Activated T-cell treated with anti-CD3 and anti-CD28 coated beads, Interleukin-2, amount 50 U/mL, for 48 hours (primary cell): Measurements from ENCODE around the gene EVC.
"Not testable (repeated sequence)": the region's sequence is repeated elsewhere in the genome, so short reads cannot be mapped to it uniquely, and the experiment has no call there.

Source experiments
- DNase-seq, 2 experiments: peaks; one replicate each; pipeline ENCODE4 v3.0.0-alpha.2; 2020

The EVC gene

GRCh38 chr4:5708449-5709206, 2.4 kb upstream of the EVC start, which contains the start of gene EVC2:
TSS of gene EVC2 (minus strand) at chr4:5708559. CDS start at chr4:5708513, 46 bp downstream.
- DNase-seq: peak; percentile 29 to 41

- DNase-seq: no peak
Observed at GRCh38 chr4:5709207-5709575, 1.8 kb upstream of the EVC start.

DNA sequence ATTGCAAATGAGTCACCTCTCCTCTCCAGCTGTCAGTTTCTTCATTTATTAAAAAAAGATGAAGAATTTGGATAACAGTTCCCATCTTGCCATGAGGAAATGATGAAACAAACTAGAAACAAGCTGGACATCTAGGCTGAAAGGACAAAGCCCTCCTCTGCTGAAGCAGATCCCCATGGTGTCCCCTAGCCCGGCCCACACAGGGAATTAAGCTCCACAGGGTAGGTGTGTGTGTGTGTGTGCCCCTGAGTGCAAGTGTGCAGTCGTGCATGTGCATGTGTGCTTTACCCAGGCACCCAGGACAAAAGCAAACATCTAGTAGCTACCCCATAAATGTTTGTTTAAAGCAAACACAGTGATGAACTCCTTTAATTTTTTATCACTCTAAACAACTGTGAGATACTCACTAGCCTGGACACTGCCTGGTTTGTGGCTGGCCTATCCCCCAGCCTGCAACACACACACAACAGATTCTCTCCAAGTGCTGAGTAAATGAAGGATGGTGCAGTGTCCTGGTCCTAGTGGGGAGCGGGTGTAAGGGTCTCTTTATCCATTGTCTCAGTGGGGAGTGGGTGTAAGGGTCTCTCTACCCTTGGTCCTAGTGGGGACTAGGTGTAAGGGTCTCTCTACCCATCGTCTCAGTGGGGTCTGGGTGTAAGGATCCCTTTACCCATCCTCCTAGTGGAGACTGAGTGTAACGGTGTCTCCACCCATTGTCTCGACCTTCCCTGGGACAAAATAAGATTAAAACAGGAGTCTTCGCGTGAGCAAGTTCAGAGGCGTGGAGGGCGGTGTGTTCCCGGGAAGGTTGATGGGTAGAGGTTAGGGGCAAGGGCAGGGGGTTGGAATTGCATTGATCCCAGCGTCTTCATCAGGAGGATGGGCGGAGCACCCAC, 688 bp upstream of the EVC start:
- DNase-seq: no peak

- peak in 1 of 2 experiments; percentile 20 for DNase-seq
Observed at GRCh38 chr4:5711479-5712184, 631 bp downstream of the EVC start.

DNA sequence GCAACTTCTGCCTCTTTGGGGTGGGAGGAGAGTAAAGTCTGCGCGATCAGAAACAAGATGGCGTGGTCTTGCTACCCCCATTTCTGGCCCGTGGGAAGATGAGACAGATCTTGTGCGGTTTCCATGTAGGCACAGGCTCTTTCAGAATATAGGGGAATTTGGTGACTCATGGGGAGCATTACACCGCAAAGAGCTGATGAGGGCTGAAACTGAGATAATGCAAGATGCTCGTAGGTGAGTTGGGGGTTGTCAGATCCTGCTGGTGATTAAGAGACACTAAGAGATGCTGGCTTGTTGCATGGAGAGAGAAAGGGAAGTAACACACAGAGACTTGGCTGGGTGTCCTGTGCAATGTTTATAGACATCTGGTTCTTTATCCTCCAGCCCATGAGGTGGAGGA, 1.5 kb downstream of the EVC start:
- DNase-seq: no peak

GRCh38 chr4:5712931-5713330, 1.9 kb downstream of the EVC start:
- no peak for DNase-seq

- DNase-seq: no peak
Observed at GRCh38 chr4:5713861-5714260, 2.9 kb downstream of the EVC start.

DNA sequence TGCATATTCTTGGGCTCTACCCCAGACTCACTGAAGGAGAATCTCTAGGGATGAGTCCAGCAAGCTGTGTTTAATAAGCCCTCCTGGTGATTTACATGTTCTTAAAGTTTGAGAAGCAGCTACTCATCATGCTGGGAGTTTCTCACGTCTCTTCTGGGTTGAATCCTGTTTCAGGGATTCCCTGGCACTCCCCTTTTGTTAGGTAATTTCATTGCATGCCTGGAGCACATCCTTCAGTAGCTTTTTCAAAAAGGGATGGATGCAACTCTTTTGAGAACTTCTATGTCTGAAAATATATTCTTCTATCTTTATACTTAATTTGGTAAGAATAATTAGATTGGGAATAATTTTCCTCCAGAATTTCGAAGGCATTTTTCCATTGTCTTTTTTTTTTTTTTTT, 4.4 kb downstream of the EVC start:
- DNase-seq: no peak

DNA sequence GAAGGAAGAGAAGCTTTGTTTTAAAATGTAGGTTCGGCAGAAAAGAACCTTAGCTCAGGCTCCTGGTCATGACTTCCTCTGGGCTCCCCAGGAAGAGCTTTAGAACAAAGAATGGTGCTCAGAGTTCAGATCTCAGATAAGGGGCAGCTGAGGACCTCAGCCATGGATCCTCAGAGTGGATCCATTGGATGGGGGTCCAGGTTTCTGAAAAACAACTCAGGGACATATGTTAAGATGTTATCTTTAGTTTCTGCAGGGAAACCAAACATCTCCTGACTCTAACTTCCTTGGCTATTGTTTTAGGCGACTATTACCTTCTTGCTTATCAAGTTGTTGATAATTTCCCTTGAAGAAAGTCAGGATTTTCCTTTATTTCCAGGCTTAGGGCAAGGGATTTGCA, 5.4 kb downstream of the EVC start:
- no peak for DNase-seq

- no peak for DNase-seq
Observed at GRCh38 chr4:5717449-5718158, 6.6 kb downstream of the EVC start.

DNA sequence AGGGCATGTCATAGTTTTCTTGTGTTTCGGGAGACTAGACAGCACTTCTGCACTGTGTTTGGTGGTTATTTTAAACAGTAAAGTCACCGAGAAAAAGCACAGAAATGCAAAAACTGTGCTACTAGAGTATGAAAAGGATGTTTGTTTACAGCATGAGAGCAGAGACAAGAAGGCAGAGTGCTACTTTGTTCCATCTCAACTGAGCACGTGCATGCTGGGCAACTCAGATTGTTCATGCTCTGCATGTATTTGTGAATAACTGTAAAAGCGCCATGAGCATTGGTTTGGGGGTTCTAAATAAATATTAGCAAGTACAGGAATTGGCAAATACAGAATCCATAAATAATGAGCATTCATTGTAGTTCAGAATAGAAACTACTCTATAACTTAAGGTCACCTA, 7.4 kb downstream of the EVC start:
- no peak for DNase-seq

- no peak for DNase-seq
Observed at GRCh38 chr4:5719350-5720055, 8.5 kb downstream of the EVC start.

DNA sequence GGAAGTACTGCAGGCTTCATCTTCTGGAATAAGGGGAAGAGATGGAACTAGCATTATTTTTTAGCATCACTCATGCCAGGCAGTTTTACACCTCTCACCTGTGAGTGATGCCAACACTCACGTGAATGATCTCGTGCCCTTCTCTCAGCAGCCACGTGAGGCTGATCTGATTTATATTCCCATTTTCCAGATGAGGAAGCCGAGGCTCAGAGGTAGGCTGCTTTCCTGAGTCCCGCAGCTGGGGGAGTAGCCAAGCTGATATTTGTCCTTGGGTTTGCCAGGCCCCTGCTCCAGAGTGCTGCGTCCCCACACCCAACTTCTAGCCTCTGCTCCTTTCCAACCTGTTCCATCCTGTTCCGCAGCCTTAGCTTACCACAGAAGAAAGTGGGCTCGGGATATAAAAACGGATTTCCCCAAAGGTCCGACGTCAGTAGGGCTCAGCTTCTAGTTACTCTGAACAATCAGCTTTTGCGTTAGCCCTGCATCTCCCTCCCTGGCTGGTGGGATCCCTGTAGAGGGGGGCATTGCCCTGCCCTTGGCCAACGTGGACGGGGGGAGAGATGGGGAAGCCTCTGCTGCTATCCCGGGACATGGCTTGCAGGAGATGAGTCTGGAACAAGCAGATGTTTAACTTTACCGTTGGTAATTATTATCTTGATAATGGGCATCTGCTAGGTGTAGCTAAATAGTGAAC, 9.3 kb downstream of the EVC start:
- no peak for DNase-seq

DNA sequence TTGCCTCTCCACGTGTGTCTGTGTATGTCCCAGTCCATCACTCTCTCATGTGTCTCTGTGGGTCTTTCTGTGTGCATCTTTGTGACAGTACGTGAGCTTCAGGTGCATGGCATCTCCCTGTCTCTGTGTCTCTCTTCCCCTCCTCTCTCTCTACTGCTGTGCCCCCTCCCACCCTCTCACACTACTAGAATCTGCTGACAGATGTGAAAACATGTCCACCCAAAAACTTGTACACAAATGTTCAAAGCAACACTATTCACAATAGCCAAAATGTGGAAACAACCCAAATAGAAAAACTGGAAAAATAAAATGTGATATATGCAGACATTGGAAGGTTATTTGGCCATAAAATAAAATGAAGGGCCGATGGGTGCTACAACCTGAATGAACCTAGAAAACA, 10.0 kb downstream of the EVC start:
- DNase-seq: no peak

- DNase-seq: no peak
Observed at GRCh38 chr4:5721923-5722322, 10.9 kb downstream of the EVC start.

- DNase-seq: no peak
Observed at GRCh38 chr4:5722328-5722727, 11.3 kb downstream of the EVC start.

DNA sequence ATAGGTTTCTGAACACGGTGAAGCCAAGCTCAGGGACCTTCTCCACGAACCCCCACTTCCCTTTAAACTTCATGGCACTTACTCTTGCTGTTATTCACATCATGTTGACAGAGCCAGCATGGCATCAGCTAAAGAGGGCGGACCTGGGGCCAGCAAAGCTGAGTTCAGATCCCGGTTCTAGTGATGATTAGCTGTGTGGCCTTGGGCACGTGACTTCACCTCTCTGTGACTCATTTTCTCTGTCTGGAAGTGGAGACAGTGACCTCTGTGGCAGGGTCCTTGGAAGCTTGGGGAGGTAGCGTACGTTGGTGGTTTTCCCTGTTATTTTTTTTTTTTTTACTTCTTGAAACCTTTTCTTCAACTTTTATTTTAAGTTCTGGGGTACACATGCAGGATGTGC, 13.4 kb downstream of the EVC start:
- DNase-seq: no peak

DNA sequence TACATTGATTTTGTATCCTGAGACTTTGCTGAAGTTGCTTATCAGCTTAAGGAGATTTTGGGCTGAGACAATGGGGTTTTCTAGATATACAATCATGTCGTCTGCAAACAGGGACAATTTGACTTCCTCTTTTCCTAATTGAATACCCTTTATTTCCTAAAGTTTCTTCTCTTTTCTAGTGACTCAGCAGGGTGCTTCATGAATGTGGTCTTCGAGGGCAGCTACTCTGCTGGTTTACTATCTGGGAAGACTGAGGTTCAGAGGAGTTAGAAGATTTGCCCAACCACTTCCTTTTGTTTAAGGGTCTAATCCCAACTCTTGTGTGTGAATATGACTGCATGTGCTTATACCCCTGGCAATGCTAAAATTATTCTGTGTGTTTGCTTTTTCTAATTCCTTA, 17.4 kb downstream of the EVC start:
- DNase-seq: not testable (repeated sequence)

GRCh38 chr4:5730436-5730835, 19.4 kb downstream of the EVC start:
- no peak for DNase-seq

DNA sequence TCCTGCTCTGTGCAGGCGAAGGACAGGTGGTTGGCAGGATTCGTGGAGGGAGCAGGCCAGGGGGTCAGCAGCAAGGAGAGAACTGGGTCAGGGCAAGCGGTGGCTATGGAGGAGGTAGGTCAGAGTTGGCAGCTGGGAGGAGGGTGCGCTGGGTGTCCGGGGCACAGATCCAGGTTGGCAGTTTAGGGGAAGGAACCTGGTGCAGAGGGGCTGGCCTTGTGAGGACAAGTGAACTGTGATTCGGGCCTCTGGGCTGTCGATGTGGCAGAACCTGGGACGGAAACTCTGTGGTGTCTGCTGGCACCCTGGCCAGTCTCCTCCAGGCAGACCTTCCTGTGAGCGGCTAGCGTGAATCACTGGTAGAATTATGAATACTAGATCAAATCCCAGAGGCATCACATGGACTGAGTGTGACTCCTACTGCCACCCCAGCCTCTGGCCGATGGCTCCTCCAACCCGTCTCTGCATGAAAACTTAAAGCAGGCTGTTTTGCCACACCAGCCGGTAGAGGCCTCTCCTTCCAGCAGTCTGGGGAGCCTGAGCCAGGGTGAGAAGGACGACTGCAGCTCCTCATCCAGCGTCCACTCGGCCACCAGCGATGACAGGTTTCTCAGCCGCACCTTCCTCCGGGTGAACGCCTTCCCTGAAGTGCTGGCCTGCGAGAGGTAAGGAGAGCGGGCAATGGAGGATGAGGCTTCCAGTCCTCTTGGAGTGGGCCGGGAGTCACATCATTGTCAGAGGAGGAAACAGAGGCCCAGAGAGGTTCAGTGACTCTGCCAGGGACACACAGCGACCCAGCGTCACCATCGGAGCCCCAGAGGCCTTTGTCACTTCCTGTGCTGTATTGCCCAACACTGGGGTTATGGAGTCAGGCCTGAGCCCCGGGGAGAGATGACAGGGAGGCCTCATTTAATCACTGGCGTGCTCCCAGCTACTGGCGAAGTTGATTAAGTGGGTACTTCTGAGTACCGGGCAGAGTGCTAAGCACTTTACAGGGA, 20.3 kb downstream of the EVC start:
- DNase-seq: no peak
